ENCODE measurements around the gene NR2F2.
A peak's percentile ranks its signal among the peaks of the same experiment; 100 is the strongest.

The NR2F2 gene

GRCh38 chr15:96355568-96356187 is 25.2 kb downstream of the NR2F2 start:
- no peak for DNase-seq

GRCh38 chr15:96356494-96357455 is 26.3 kb downstream of the NR2F2 start:
- peak; percentile 79 for DNase-seq

GRCh38 chr15:96358001-96358801 is 27.7 kb downstream of the NR2F2 start:
- no peak for DNase-seq

GRCh38 chr15:96358821-96359615 is 28.5 kb downstream of the NR2F2 start:
- DNase-seq = no peak

GRCh38 chr15:96359616-96360521 is 29.4 kb downstream of the NR2F2 start:
- DNase-seq = no peak

GRCh38 chr15:96360581-96361308 is 30.2 kb downstream of the NR2F2 start:
- no peak for DNase-seq

GRCh38 chr15:96361309-96362010 is 31.0 kb downstream of the NR2F2 start:
- no peak for DNase-seq

GRCh38 chr15:96362011-96362754 is 31.7 kb downstream of the NR2F2 start:
- no peak for DNase-seq

GRCh38 chr15:96362755-96363651 is 32.5 kb downstream of the NR2F2 start:
- no peak for DNase-seq

- no peak for DNase-seq
Measured at GRCh38 chr15:96363707-96364106, 33.2 kb downstream of the NR2F2 start.

- no peak for DNase-seq
Measured at GRCh38 chr15:96365781-96366525, 35.5 kb downstream of the NR2F2 start.

GRCh38 chr15:96366526-96366877 is 36.0 kb downstream of the NR2F2 start:
- no peak for DNase-seq

GRCh38 chr15:96367311-96368200 is 37.1 kb downstream of the NR2F2 start:
- DNase-seq = no peak

- DNase-seq = no peak
Measured at GRCh38 chr15:96369351-96369750, 38.9 kb downstream of the NR2F2 start.

- DNase-seq = no peak
Measured at GRCh38 chr15:96369825-96370621, 39.5 kb downstream of the NR2F2 start.

- DNase-seq = no peak
Measured at GRCh38 chr15:96372554-96372953, 42.1 kb downstream of the NR2F2 start.

Data from activated CD4-positive, alpha-beta T cell treated with anti-CD3 and anti-CD28 coated beads, Interleukin-10, Interleukin-2, amounts not matched to agents 100 ng/mL and 50 ng/mL, durations not matched to agents 16 hours and 8 hours (primary cell).